HepG2 (cell line): ENCODE results near the gene SLC6A17. TPM values are rescaled to one million over a fixed set of nuclear protein-coding genes. Genes with fewer than 3 reads are reported as not detected.

Source experiments
- ATAC-seq: fragments of 200-7000 bp; cut with Tn5 transposase; 3 replicates; pipeline ENCODE4 v1.9.1; 2020; ENCODE audit warnings: mild to moderate bottlenecking, moderate library complexity
- BruUV-seq: library from RNA; stranded (reverse); fragments of 400-500 nt; replicated peaks from 2 replicates; lab custom pipeline; 2021; lab: Mats Ljungman, UMichigan
- CTCF ChIA-PET: fragments of 300-600 bp; formaldehyde crosslinking; extraction: SDS; loops from one replicate; lab custom pipeline; 2021; ENCODE audit warnings: low total read pairs, inconsistent platforms, low intra/inter-chr PET ratio; lab: Yijun Ruan, JAX
- POLR2A ChIA-PET: fragments of 350-600 bp; sonication (Branson Sonifier 250); formaldehyde crosslinking; loops from one replicate; lab custom pipeline; 2020; ENCODE audit warnings: antibody characterized with exemption, inconsistent platforms; lab: Yijun Ruan, JAX
- DNase-seq: peaks from one replicate; pipeline ENCODE4 v3.0.0-alpha.2; 2015; ENCODE audit warnings: low spot score
- FAIRE-seq: peaks from 3 replicates; lab custom pipeline; 2011; peaks lifted over from hg19 to GRCh38; lab: Jason Lieb, UNC
- H2AFZ ChIP-seq: one replicate; pipeline ENCODE4 v1.6.1; 2011; ENCODE audit warnings: low read length, inconsistent platforms
- H3K27ac ChIP-seq: fragments of 300-600 bp; 3 replicates; pipeline ENCODE4 v1.8.0; 2011; ENCODE audit warnings: mixed run types, mild to moderate bottlenecking, mixed read lengths, low read length, inconsistent platforms; ENCODE audit not compliant: insufficient read depth; ENCODE audit errors: extremely low read length
- H3K27me3 ChIP-seq, 2 experiments: fragments of 200-600 bp in 1 of 2; 2 replicates in 1 of 2; 3 replicates in 1 of 2; pipeline versions ENCODE4 v1.6.0 to v1.8.0; 2011; ENCODE audit warnings: low read length in 2 of 2, mild to moderate bottlenecking in 2 of 2, moderate library complexity in 2 of 2, inconsistent platforms in 1 of 2; ENCODE audit not compliant: insufficient read depth in 2 of 2, control insufficient read depth in 1 of 2
- H3K36me3 ChIP-seq, 2 experiments: fragments of 200-600 bp in 1 of 2; replicated peaks in 1 of 2; 2 replicates in 1 of 2; 3 replicates in 1 of 2; pipeline versions ENCODE4 v1.5.1 to v1.8.0; 2011; ENCODE audit warnings: low read length in 2 of 2, inconsistent platforms in 1 of 2; ENCODE audit not compliant: insufficient read depth in 2 of 2, control insufficient read depth in 1 of 2
- H3K4me1 ChIP-seq: 2 replicates; pipeline ENCODE4 v1.5.1; 2012; ENCODE audit warnings: low read length, inconsistent platforms; ENCODE audit not compliant: insufficient read depth
- H3K4me2 ChIP-seq: 2 replicates; pipeline ENCODE4 v1.6.0; 2011; ENCODE audit warnings: low read depth, low read length, inconsistent platforms
- H3K4me3 ChIP-seq, 3 experiments: fragments of 200-600 bp in 1 of 3; sonication (generic), shearing (Covaris generic) in 1 of 3; replicated peaks in 1 of 3; 2 replicates each; pipeline ENCODE4 v1.5.1; 2011 to 2016; ENCODE audit warnings: low read length in 3 of 3, inconsistent platforms in 2 of 3, low read depth in 2 of 3, mild to moderate bottlenecking in 2 of 3, control low read depth in 1 of 3, mixed read lengths in 1 of 3; ENCODE audit not compliant: insufficient read depth in 1 of 3
- H3K79me2 ChIP-seq: one replicate; pipeline ENCODE4 v1.6.1; 2011; ENCODE audit warnings: low read length, inconsistent platforms; ENCODE audit not compliant: insufficient read depth
- H3K9ac ChIP-seq: 2 replicates; pipeline ENCODE4 v1.6.0; 2011; ENCODE audit warnings: mild to moderate bottlenecking, low read depth, low read length, inconsistent platforms; ENCODE audit not compliant: insufficient read depth
- H3K9me3 ChIP-seq: 2 replicates; pipeline ENCODE4 v1.5.1; 2012; ENCODE audit warnings: mild to moderate bottlenecking, low read length
- H4K20me1 ChIP-seq: 2 replicates; pipeline ENCODE4 v1.6.0; 2011; ENCODE audit warnings: inconsistent platforms, mild to moderate bottlenecking, low read length, moderate library complexity; ENCODE audit not compliant: insufficient read depth
- ARNT ChIP-seq: fragments of 450-650 bp; IDR thresholded peaks from 2 replicates; pipeline ENCODE4 v1.6.1; 2017
- CENPX ChIP-seq: sonication (generic); formaldehyde crosslinking; IDR thresholded peaks from 2 replicates; pipeline ENCODE4 v1.9.0; 2021; ENCODE audit warnings: mild to moderate bottlenecking, missing genetic modification reagents, moderate library complexity
- HCFC1 ChIP-seq: fragments of 150-350 bp; IDR thresholded peaks from 2 replicates; pipeline ENCODE4 v1.6.1; 2014; ENCODE audit warnings: low read depth, low read length
- HOXD1 ChIP-seq: sonication (generic); formaldehyde crosslinking; IDR thresholded peaks from 2 replicates; pipeline ENCODE4 v1.5.0; 2020; ENCODE audit warnings: missing genetic modification reagents
- KAT2B ChIP-seq: fragments of 150-350 bp; IDR thresholded peaks from 2 replicates; pipeline ENCODE4 v1.6.1; 2014; ENCODE audit warnings: low read depth, low read length, borderline replicate concordance
- KDM3A ChIP-seq: IDR thresholded peaks from 2 replicates; pipeline ENCODE4 v1.6.1; 2018; ENCODE audit warnings: low read depth, missing compliant biosample characterization
- PRPF4 ChIP-seq: fragments of 200-400 bp; formaldehyde crosslinking; IDR thresholded peaks from 2 replicates; pipeline ENCODE4 v1.6.1; 2016; ENCODE audit warnings: low read length, low read depth; ENCODE audit not compliant: poor library complexity, severe bottlenecking
- SIX1 ChIP-seq: sonication (generic); formaldehyde crosslinking; IDR thresholded peaks from 2 replicates; pipeline ENCODE4 v1.4.0; 2020; ENCODE audit warnings: missing genetic modification reagents, borderline replicate concordance
- ZNF781 ChIP-seq: sonication (generic); formaldehyde crosslinking; IDR thresholded peaks from 2 replicates; pipeline ENCODE4 v1.5.1; 2020; ENCODE audit warnings: borderline replicate concordance, mild to moderate bottlenecking, missing genetic modification reagents; ENCODE audit errors: not compliant biosample characterization
- WGBS: methylation state at CpG from one replicate; pipeline ENCODE4 v1.1.6; 2017; ENCODE audit warnings: low lambda C conversion rate; 5-methylcytosine and 5-hydroxymethylcytosine counted together
- in situ Hi-C: cut with HindIII; loops from 2 replicates; pipeline ENCODE4 v1.10.0; 2017; ENCODE audit warnings: low pct_unique_long_range_greater_than_20kb; ENCODE audit not compliant: extremely low pct_ligation_motif_present
- intact Hi-C: fragments of 100-400 bp; cut with micrococcal nuclease; formaldehyde crosslinking; loops from one replicate; pipeline ENCODE4 v1.10.0; 2022; ENCODE audit not compliant: unreplicated experiment
- polyA plus RNA-seq, 8 experiments: library from polyadenylated mRNA; depleted of rRNA in 3 of 8; stranded (reverse) in 7 of 8; unstranded in 1 of 8; fragments of >200 nt; fragmentation: Illumina TruSeq in 4 of 8; extraction: Trizol in 4 of 8; gene quantifications; 2 replicates each; pipeline versions ENCODE4 v1.2.1 to v1.2.3, GENCODE V29; 2011 to 2016; ENCODE audit warnings: low read depth in 4 of 8, missing spikeins in 1 of 8, mixed read lengths in 1 of 8; ENCODE audit not compliant: insufficient read depth in 1 of 8
- total RNA-seq, 5 experiments: library from RNA; depleted of rRNA; stranded (reverse); fragments of >200 nt; fragmentation: Illumina TruSeq; extraction: Trizol; gene quantifications; 2 replicates each; pipeline ENCODE4 v1.2.3, GENCODE V29; 2016; ENCODE audit warnings: low read depth in 1 of 5
- TF ChIP-seq, protein P1 (sequence below): sonication (generic); formaldehyde crosslinking; IDR thresholded peaks from 2 replicates; pipeline ENCODE4 v1.4.0; 2020; ENCODE audit warnings: mild to moderate bottlenecking, low read depth, missing genetic modification reagents
- TF ChIP-seq, protein P2 (sequence below): sonication (generic); formaldehyde crosslinking; IDR thresholded peaks from 2 replicates; pipeline ENCODE4 v1.8.0; 2022; ENCODE audit warnings: mild to moderate bottlenecking, missing genetic modification reagents; ENCODE audit not compliant: insufficient replicate concordance
- TF ChIP-seq, protein P3 (sequence below): sonication (generic); formaldehyde crosslinking; IDR thresholded peaks from 2 replicates; pipeline ENCODE4 v1.4.0; 2020; ENCODE audit warnings: mild to moderate bottlenecking, missing genetic modification reagents
- TF ChIP-seq, protein P4 (sequence below): sonication (generic); formaldehyde crosslinking; conservative IDR thresholded peaks from 2 replicates; pipeline ENCODE4 v1.8.0; 2022; ENCODE audit warnings: mild to moderate bottlenecking, moderate library complexity, missing genetic modification reagents
- TF ChIP-seq, protein P5 (sequence below): sonication (generic); formaldehyde crosslinking; IDR thresholded peaks from 2 replicates; pipeline ENCODE4 v1.8.0; 2022; ENCODE audit warnings: low read depth, missing genetic modification reagents

SLC6A17 gene
- total and polyA plus RNA-seq, 2 of the 13 experiments (the other 11 are each of a cell fraction or from before 2014, with no cell fraction given) = not detected

DNA sequence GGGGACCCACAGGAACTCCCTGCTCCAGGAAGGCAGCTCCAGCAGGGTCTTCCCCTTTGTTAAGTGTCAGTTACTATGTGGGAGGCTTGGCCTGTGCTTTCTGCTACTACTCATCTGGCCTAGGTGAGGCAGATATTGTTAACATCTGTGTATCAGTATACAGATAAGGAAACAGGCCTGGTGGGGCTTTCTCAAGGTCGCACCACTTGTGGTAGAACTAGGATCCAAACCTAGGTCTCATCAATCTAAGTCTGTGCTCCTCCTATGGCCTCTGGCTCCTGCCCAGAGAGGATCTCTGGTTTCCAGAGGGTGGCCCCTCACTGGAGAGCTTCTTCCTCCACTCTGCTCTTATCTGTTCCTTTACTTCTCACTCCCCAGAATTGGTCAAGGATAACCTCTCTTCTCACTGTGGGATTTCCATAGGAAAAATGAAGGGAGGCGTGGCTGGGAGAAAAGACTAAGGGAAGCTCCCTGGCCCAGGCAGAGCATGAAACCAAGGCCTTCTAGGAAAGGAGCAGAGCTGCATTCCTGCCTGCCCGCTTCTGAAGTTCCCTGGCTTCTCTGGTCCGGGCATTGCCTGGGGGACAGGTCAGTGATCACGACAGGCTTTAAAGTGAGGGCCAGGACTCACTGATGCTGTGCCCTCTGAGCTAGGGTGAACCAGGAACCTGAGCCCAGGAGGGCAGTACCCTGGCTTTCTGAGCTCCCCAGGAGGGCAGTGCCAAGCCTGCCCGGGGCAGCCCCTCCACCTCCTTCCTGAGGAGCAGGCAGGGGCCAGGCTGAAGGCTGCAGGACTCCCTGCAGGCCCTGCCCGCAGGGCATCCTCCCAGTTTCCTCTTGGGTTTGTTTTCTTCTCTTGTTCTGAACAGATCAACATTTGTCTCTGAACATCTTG lies 65.6 kb downstream of the SLC6A17 start (continued):
- TF ChIP-seq, protein P1, sequence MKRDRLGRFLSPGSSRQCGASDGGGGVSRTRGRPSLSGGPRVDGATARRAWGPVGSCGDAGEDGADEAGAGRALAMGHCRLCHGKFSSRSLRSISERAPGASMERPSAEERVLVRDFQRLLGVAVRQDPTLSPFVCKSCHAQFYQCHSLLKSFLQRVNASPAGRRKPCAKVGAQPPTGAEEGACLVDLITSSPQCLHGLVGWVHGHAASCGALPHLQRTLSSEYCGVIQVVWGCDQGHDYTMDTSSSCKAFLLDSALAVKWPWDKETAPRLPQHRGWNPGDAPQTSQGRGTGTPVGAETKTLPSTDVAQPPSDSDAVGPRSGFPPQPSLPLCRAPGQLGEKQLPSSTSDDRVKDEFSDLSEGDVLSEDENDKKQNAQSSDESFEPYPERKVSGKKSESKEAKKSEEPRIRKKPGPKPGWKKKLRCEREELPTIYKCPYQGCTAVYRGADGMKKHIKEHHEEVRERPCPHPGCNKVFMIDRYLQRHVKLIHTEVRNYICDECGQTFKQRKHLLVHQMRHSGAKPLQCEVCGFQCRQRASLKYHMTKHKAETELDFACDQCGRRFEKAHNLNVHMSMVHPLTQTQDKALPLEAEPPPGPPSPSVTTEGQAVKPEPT (CRISPR knock-in tag) = no peak
- TF ChIP-seq ZNF781 (CRISPR knock-in tag) = no peak
- TF ChIP-seq KDM3A (CRISPR knock-in tag) = no peak
- no peak for TF ChIP-seq HOXD1 (CRISPR knock-in tag)

DNA sequence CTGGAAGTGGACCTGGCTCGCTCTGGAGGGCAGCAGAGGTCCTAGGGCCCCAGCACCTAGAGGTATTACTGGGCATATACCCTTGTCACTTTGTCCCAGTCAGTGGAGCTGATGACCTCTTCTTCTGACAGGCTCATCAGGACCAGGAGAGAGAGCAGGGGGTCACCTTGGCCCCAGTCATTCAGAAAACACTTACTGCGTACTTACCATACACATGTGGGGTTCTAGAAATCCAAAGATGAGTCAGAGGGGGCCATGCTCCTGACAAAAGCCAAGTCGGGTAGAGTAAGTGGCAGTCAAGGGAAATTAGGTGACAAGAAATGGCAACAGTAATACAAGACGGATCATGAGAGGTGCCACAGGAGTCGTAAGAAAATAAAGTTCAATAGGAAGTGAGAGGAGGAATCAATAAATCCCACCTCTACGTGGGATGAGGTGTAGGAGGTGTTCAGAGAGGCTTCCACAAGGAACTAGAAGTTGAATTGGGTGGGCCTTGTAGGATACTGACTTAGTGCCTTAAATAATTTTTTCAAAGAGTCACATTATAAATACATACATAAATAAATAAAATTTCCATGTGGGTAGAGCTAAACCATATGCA lies 66.7 kb downstream of the SLC6A17 start:
- H2AFZ ChIP-seq = no peak overlapping the region
- no peaks in the 10 kb centered on the region for H3K79me2 ChIP-seq
- H3K36me3 ChIP-seq = no peaks in the 10 kb centered on the region
- H3K9ac ChIP-seq = no peak overlapping the region
- in situ Hi-C loops = no loop called here
- POLR2A ChIA-PET = no interaction called here
- no peak for FAIRE-seq
- no peak overlapping the region for H3K27ac ChIP-seq
- H3K27me3 ChIP-seq = peaks cover 2 to 24% of the 10 kb centered on the region in 2 experiments; a peak in 3 of 5 replicates
- H3K4me3 ChIP-seq = no peak overlapping the region
- no peaks in the 10 kb centered on the region for H3K9me3 ChIP-seq
- H4K20me1 ChIP-seq = no peaks in the 10 kb centered on the region
- no peak for ATAC-seq
- no peak for DNase-seq
- no peaks in the 10 kb centered on the region for H3K4me1 ChIP-seq
- WGBS = 47% methylated on average over 5 of the region's 6 CpGs
- no peak overlapping the region for H3K4me2 ChIP-seq
- no TSS peak for BruUV-seq
- intact Hi-C loops = no loop called here
- CTCF ChIA-PET = no interaction called here
- TF ChIP-seq, protein P2, sequence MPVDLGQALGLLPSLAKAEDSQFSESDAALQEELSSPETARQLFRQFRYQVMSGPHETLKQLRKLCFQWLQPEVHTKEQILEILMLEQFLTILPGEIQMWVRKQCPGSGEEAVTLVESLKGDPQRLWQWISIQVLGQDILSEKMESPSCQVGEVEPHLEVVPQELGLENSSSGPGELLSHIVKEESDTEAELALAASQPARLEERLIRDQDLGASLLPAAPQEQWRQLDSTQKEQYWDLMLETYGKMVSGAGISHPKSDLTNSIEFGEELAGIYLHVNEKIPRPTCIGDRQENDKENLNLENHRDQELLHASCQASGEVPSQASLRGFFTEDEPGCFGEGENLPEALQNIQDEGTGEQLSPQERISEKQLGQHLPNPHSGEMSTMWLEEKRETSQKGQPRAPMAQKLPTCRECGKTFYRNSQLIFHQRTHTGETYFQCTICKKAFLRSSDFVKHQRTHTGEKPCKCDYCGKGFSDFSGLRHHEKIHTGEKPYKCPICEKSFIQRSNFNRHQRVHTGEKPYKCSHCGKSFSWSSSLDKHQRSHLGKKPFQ (CRISPR knock-in tag) = no peak
- TF ChIP-seq ARNT (no peak), PRPF4 (no peak), HCFC1 (no peak), SIX1 (no peak), KAT2B (no peak), CENPX (CRISPR knock-in tag) (no peak)
- TF ChIP-seq, protein P3, sequence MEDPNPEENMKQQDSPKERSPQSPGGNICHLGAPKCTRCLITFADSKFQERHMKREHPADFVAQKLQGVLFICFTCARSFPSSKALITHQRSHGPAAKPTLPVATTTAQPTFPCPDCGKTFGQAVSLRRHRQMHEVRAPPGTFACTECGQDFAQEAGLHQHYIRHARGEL (CRISPR knock-in tag) = no peak
- TF ChIP-seq, protein P4, sequence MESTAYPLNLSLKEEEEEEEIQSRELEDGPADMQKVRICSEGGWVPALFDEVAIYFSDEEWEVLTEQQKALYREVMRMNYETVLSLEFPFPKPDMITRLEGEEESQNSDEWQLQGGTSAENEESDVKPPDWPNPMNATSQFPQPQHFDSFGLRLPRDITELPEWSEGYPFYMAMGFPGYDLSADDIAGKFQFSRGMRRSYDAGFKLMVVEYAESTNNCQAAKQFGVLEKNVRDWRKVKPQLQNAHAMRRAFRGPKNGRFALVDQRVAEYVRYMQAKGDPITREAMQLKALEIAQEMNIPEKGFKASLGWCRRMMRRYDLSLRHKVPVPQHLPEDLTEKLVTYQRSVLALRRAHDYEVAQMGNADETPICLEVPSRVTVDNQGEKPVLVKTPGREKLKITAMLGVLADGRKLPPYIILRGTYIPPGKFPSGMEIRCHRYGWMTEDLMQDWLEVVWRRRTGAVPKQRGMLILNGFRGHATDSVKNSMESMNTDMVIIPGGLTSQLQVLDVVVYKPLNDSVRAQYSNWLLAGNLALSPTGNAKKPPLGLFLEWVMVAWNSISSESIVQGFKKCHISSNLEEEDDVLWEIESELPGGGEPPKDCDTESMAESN (CRISPR knock-in tag) = no peak
- TF ChIP-seq, protein P5, sequence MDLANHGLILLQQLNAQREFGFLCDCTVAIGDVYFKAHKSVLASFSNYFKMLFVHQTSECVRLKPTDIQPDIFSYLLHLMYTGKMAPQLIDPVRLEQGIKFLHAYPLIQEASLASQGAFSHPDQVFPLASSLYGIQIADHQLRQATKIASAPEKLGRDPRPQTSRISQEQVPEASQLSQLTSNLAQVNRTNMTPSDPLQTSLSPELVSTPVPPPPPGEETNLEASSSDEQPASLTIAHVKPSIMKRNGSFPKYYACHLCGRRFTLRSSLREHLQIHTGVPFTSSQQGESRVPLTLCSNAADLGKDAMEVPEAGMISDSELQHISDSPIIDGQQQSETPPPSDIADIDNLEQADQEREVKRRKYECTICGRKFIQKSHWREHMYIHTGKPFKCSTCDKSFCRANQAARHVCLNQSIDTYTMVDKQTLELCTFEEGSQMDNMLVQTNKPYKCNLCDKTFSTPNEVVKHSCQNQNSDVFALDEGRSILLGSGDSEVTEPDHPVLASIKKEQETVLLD (CRISPR knock-in tag) = no peak
